Dendritic cell treated with granulocyte-macrophage colony-stimulating factor and Interleukin-4, amounts not matched to agents 40 ng/mL and 50 ng/mL, for 4 days (primary cell): ENCODE results near the gene VEGFA.
A peak's percentile ranks its signal among the peaks of the same experiment; 100 is the strongest.

Source experiments
- H3K27ac Mint-ChIP-seq: one replicate; pipeline ENCODE4 v1.8.0; 2022; ENCODE audit warnings: mild to moderate bottlenecking, mixed read lengths
- H3K27me3 Mint-ChIP-seq: one replicate; pipeline ENCODE4 v1.8.0; 2022; ENCODE audit warnings: mild to moderate bottlenecking, mixed read lengths
- H3K36me3 Mint-ChIP-seq: one replicate; pipeline ENCODE4 v1.8.0; 2022; ENCODE audit warnings: low read depth, mixed read lengths
- H3K4me1 Mint-ChIP-seq: one replicate; pipeline ENCODE4 v1.8.0; 2022; ENCODE audit warnings: low read depth, mixed read lengths
- H3K4me3 Mint-ChIP-seq: one replicate; pipeline ENCODE4 v1.8.0; 2022; ENCODE audit warnings: mild to moderate bottlenecking, moderate library complexity, mixed read lengths
- H3K9me3 Mint-ChIP-seq: one replicate; pipeline ENCODE4 v1.8.0; 2022; ENCODE audit warnings: mixed read lengths
- intact Hi-C: fragments of 100-400 bp; cut with micrococcal nuclease; formaldehyde crosslinking; loops from one replicate; pipeline ENCODE4 v1.15.0; 2022

The VEGFA gene

GRCh38 chr6:43734294-43734665 is 35.7 kb upstream of the VEGFA start:
- Mint-ChIP-seq H3K27me3 (peaks cover 72% of the 10 kb centered on the region), H3K4me1 (peaks cover 10% of the 10 kb centered on the region), H3K9me3 (peaks cover 20% of the 10 kb centered on the region), H3K36me3 (peaks cover 6% of the 10 kb centered on the region), H3K4me3 (no peak overlapping the region), H3K27ac (no peak overlapping the region)
- intact Hi-C loops: no loop called here

DNA sequence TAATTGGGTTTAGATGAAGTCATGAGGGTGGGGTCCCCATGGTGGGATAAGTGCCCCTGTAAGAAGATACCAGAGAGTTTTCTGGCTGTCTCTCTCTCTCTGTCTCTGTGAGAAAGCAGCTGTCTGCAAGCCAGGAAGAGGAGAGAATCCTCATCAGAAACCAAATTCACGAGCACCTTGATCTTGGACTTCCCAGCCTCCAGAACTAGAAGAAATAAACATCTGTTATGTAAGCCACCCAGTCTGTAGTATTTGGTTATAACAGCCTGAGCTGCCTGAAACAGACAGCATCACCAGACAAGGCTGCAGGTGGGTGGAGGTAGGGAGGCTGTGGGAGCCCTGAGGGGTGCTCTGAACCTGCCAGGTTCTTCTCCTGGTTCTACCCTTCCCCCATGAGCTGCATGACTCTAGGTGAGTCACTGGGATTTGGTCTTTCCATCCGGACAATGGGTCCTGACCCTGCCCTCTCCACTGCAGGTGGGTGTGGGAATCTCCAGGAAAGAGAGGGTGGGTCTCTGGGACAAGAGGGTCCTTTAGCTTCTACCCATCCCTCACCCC is 34.3 kb upstream of the VEGFA start:
- peaks cover 10% of the 10 kb centered on the region for H3K4me1 Mint-ChIP-seq
- no peak overlapping the region for H3K4me3 Mint-ChIP-seq
- no peak overlapping the region for H3K27ac Mint-ChIP-seq
- peaks cover 14% of the 10 kb centered on the region for H3K9me3 Mint-ChIP-seq
- intact Hi-C loops: no loop called here
- H3K27me3 Mint-ChIP-seq: peaks cover 72% of the 10 kb centered on the region
- H3K36me3 Mint-ChIP-seq: peaks cover 1% of the 10 kb centered on the region

DNA sequence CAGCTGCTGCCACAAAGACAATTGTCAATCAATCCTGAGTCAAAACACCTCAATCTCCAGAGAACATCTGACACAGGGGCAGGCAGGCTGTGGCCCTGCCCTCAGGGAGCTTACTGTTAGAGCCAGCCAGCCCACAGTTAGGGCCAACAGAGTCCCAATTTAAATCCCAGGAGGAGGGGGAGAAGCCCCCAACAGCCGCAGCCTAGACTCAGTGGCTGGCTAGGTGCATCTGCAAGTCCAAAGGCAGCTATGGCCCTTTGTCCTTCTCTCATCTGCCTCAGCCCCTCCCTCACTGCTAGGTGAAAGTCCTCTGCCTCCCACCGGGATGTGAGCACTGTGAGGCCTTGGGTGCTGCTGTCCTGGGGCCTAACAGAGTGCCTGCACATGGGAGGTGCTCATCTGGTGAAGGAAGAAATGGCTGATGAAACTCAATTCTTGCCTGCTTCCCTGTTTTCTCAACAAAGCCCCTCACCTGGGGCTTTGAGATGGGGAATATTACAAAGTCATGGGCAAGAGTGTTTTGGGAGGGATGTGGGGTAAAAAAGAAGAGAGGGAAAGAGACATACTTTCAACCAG is 33.7 kb upstream of the VEGFA start:
- intact Hi-C loops: no loop called here
- Mint-ChIP-seq H3K4me3 (no peak overlapping the region), H3K9me3 (peaks cover 8% of the 10 kb centered on the region), H3K27ac (no peak overlapping the region), H3K4me1 (peaks cover 10% of the 10 kb centered on the region), H3K36me3 (no peaks in the 10 kb centered on the region), H3K27me3 (peaks cover 72% of the 10 kb centered on the region)

DNA sequence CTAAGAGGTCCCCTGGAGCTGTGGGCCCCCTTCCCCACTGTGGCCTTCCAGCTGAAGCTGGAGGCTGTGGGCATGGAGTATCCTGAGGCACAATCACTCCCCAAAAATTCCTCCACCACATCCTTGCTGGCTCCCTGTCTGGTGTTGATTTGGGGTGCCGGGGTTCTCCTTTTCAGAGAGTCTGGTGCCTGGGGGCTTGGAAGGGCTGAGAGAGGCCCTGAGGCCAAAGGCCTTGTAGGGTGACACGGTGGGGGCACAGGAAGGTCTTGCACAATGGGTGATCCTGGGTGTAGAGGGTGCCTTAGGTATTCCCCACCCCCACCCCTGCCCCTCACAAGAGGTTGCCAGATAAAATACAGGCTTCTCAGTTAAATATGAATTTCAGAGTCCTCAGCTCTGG is 33.2 kb upstream of the VEGFA start:
- intact Hi-C loops: no loop called here

DNA sequence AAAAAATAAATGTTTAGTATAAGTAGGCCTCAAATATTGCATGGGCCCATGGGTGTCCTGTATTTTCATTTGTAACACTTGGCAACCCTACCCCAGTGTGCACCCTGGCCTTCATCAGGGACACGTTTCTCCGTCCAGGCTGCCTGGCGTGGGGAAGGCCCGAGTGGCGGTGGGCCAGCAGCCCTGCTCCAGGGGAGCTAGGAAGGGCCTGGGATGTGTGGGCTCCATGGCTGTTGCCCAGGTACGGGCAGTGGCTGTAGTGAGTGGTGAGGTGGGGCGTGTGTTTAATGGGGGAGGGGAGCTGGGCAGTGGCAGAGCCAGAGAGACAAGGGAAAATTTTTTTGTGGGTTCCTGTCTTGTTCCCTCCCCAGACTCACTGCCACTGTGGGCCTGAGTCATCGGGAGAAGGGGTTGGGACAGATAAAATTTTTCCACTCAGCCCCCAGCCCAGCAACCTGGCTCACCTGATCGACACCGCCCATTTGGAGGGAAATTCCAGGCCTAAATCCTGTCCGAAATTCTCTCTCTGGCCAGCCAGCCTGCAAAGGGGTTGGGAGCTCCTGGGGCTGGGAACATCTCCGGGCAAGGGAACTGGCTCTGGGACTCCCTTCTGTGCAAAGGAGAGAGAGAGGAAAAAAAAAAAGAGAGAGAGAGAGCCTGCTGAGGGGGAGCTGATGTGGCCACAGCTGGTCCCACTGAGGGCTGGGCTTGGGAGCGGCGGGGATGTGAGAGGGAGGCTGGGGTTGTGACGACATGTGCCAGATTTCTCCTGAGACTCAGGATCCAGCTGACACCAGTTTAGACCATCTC is 32.5 kb upstream of the VEGFA start:
- intact Hi-C loops: no loop called here
- Mint-ChIP-seq H3K9me3 (no peaks in the 10 kb centered on the region), H3K27ac (peak overlapping the region; percentile 12)

More for the DNA sequence above, 33.2 kb upstream of the VEGFA start:
- no peaks in the 10 kb centered on the region for H3K36me3 Mint-ChIP-seq
- H3K4me3 Mint-ChIP-seq: no peak overlapping the region
- H3K9me3 Mint-ChIP-seq: peaks cover 3% of the 10 kb centered on the region
- peaks cover 69% of the 10 kb centered on the region for H3K27me3 Mint-ChIP-seq
- no peak overlapping the region for H3K27ac Mint-ChIP-seq
- H3K4me1 Mint-ChIP-seq: peaks cover 10% of the 10 kb centered on the region

GRCh38 chr6:43738267-43738676 is 31.7 kb upstream of the VEGFA start:
- Mint-ChIP-seq H3K9me3 (no peaks in the 10 kb centered on the region), H3K4me1 (peaks cover 10% of the 10 kb centered on the region), H3K4me3 (no peak overlapping the region), H3K27me3 (peaks cover 66% of the 10 kb centered on the region), H3K27ac (peak overlapping the region; percentile 12), H3K36me3 (no peaks in the 10 kb centered on the region)
- intact Hi-C loops: no loop called here

More for the DNA sequence above, 32.5 kb upstream of the VEGFA start:
- no peaks in the 10 kb centered on the region for H3K36me3 Mint-ChIP-seq
- H3K27me3 Mint-ChIP-seq: peaks cover 64% of the 10 kb centered on the region
- H3K4me1 Mint-ChIP-seq: peaks cover 10% of the 10 kb centered on the region
- H3K4me3 Mint-ChIP-seq: no peak overlapping the region

- H3K36me3 Mint-ChIP-seq: no peaks in the 10 kb centered on the region
- H3K27me3 Mint-ChIP-seq: peaks cover 61% of the 10 kb centered on the region
- H3K9me3 Mint-ChIP-seq: no peaks in the 10 kb centered on the region
- H3K27ac Mint-ChIP-seq: no peak overlapping the region
- peaks cover 6% of the 10 kb centered on the region for H3K4me1 Mint-ChIP-seq
- intact Hi-C loops: no loop called here
- no peak overlapping the region for H3K4me3 Mint-ChIP-seq
Measured at GRCh38 chr6:43738877-43739641, 31.0 kb upstream of the VEGFA start.

- intact Hi-C loops: no loop called here
- Mint-ChIP-seq H3K36me3 (no peaks in the 10 kb centered on the region), H3K27ac (no peak overlapping the region), H3K27me3 (peaks cover 59% of the 10 kb centered on the region), H3K9me3 (no peaks in the 10 kb centered on the region), H3K4me3 (no peak overlapping the region), H3K4me1 (peaks cover under 1% of the 10 kb centered on the region)
Measured at GRCh38 chr6:43739642-43740091, 30.3 kb upstream of the VEGFA start.

GRCh38 chr6:43740321-43740960 is 29.6 kb upstream of the VEGFA start:
- H3K4me1 Mint-ChIP-seq: no peaks in the 10 kb centered on the region
- H3K27me3 Mint-ChIP-seq: peaks cover 56% of the 10 kb centered on the region
- H3K9me3 Mint-ChIP-seq: no peaks in the 10 kb centered on the region
- no peaks in the 10 kb centered on the region for H3K36me3 Mint-ChIP-seq
- H3K27ac Mint-ChIP-seq: no peak overlapping the region
- intact Hi-C loops: no loop called here
- H3K4me3 Mint-ChIP-seq: no peak overlapping the region

- intact Hi-C loops: no loop called here
- no peak overlapping the region for H3K4me3 Mint-ChIP-seq
- peaks cover 55% of the 10 kb centered on the region for H3K27me3 Mint-ChIP-seq
- H3K9me3 Mint-ChIP-seq: no peaks in the 10 kb centered on the region
- H3K36me3 Mint-ChIP-seq: no peaks in the 10 kb centered on the region
- H3K27ac Mint-ChIP-seq: no peak overlapping the region
- no peaks in the 10 kb centered on the region for H3K4me1 Mint-ChIP-seq
Measured at GRCh38 chr6:43740961-43741764, 28.8 kb upstream of the VEGFA start.

DNA sequence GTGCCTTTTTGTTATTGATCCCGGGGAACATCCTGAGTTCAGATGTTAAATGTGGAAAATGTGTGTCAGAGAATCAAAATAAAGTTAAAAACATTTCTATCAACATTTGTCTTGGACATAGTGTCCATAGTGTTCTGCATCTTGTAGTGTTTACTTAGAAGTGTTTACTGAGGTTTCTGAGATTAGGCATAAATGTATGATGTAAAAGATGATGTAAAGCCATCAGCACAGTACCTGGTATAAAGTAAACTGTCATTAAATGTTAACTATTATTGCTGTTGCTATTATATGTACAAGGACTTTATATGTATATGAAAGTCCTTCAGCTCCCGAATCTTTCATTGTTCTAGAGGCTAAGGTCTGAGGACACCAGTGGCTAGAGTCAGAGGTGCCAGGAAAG is 28.2 kb upstream of the VEGFA start:
- Mint-ChIP-seq H3K27ac (no peak overlapping the region), H3K36me3 (no peaks in the 10 kb centered on the region), H3K4me3 (no peak overlapping the region), H3K27me3 (peaks cover 54% of the 10 kb centered on the region), H3K9me3 (no peaks in the 10 kb centered on the region), H3K4me1 (no peaks in the 10 kb centered on the region)
- intact Hi-C loops: no loop called here

DNA sequence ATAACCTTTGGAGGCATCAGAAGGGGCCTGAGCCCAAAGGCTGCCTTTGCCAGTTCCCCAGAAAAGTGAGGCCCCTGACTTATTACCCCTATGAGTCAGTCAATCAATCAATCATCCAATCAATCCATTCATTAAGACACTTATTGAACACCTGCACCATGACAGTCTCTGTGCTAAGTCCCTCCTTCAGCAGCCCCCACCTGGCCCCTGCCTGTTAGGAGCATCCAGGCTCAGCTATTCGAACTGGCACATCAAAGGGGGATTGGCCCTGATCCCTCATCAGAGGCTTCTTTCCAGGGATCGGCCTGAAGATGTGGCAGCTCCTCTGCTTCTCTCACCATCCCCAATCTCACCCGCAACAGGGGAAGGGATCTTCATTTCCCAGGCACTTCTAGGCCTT is 27.7 kb upstream of the VEGFA start:
- Mint-ChIP-seq H3K4me1 (no peaks in the 10 kb centered on the region), H3K9me3 (no peaks in the 10 kb centered on the region), H3K36me3 (no peaks in the 10 kb centered on the region), H3K27me3 (peaks cover 57% of the 10 kb centered on the region), H3K4me3 (no peak overlapping the region), H3K27ac (no peak overlapping the region)
- intact Hi-C loops: no loop called here
